ENCODE measurements around the gene PDZD2. TPM values are rescaled to one million over a fixed set of nuclear protein-coding genes. Genes with fewer than 3 reads are reported as not detected.
A peak's percentile ranks its signal among the peaks of the same experiment; 100 is the strongest.

Gene PDZD2
- total RNA-seq, 2 donors from 2014 or later, result 6.6 to 14.6 TPM

- Histone ChIP-seq H3K36me3 (ENCODE audit: control insufficient read depth, insufficient read depth, low read length) (no peaks in the 10 kb centered on the region), H3K4me3 (ENCODE audit: low read length) (no peak overlapping the region), H3K4me1 (ENCODE audit: control insufficient read depth, insufficient read depth, low read length) (no peaks in the 10 kb centered on the region), H3K9me3 (ENCODE audit: control insufficient read depth, low read length) (no peaks in the 10 kb centered on the region), H3K27me3 (ENCODE audit: control insufficient read depth, insufficient read depth, low read length, poor library complexity, severe bottlenecking) (no peaks in the 10 kb centered on the region), H3K27ac (ENCODE audit: low read depth, low read length) (no peak overlapping the region), H3K9ac (ENCODE audit: extremely low read depth, low read length, poor library complexity, severe bottlenecking) (no peak overlapping the region)
- peaks cover 8% of the 10 kb centered on the region for H3K4me1 Mint-ChIP-seq
- H3K27me3 Mint-ChIP-seq (ENCODE audit: insufficient read depth), result peaks cover 1% of the 10 kb centered on the region
- H3K27ac Mint-ChIP-seq, result no peak overlapping the region
- H3K9me3 Mint-ChIP-seq, result no peaks in the 10 kb centered on the region
- WGBS, 2 experiments (ENCODE audit: insufficient coverage in 1 of 2, insufficient read length in 1 of 2), result 92 to 93% methylated on average over 5 to 7 of the region's 7 CpGs
- DNase-seq, result no peak
- no peak for TF ChIP-seq CTCF (conservative IDR thresholded peaks at IDR 0.05)
- H3K4me3 Mint-ChIP-seq, result no peak overlapping the region
- no peaks in the 10 kb centered on the region for H3K36me3 Mint-ChIP-seq (ENCODE audit: low read depth)
Measured at GRCh38 chr5:31630931-31631330, 8.0 kb upstream of the PDZD2 start.

GRCh38 chr5:31632460-31632859 lies 6.5 kb upstream of the PDZD2 start:
- WGBS, 2 experiments (ENCODE audit: insufficient coverage in 1 of 2, insufficient read length in 1 of 2), result 40 to 59% methylated on average over 1 of the region's 1 CpG
- no peak overlapping the region for H3K4me3 ChIP-seq (ENCODE audit: low read length)
- H3K27me3 Mint-ChIP-seq (ENCODE audit: insufficient read depth), result no peaks in the 10 kb centered on the region
- no peak overlapping the region for H3K27ac Mint-ChIP-seq
- no peaks in the 10 kb centered on the region for H3K9me3 ChIP-seq (ENCODE audit: control insufficient read depth, low read length)
- no peak overlapping the region for H3K4me3 Mint-ChIP-seq
- no peak overlapping the region for H3K9ac ChIP-seq (ENCODE audit: extremely low read depth, low read length, poor library complexity, severe bottlenecking)
- H3K27ac ChIP-seq (ENCODE audit: low read depth, low read length), result no peak overlapping the region
- peaks cover 22% of the 10 kb centered on the region for H3K4me1 Mint-ChIP-seq
- no peaks in the 10 kb centered on the region for H3K36me3 ChIP-seq (ENCODE audit: control insufficient read depth, insufficient read depth, low read length)
- no peaks in the 10 kb centered on the region for H3K36me3 Mint-ChIP-seq (ENCODE audit: low read depth)
- H3K4me1 ChIP-seq (ENCODE audit: control insufficient read depth, insufficient read depth, low read length), result no peaks in the 10 kb centered on the region
- no peaks in the 10 kb centered on the region for H3K9me3 Mint-ChIP-seq
- H3K27me3 ChIP-seq (ENCODE audit: control insufficient read depth, insufficient read depth, low read length, poor library complexity, severe bottlenecking), result no peaks in the 10 kb centered on the region
- TF ChIP-seq CTCF (conservative IDR thresholded peaks at IDR 0.05), result no peak
- DNase-seq, result no peak

GRCh38 chr5:31635446-31635845 lies 3.5 kb upstream of the PDZD2 start:
- Mint-ChIP-seq H3K27ac (peak overlapping the region; percentile 92), H3K36me3 (ENCODE audit: low read depth) (no peaks in the 10 kb centered on the region), H3K27me3 (ENCODE audit: insufficient read depth) (no peaks in the 10 kb centered on the region), H3K4me1 (peaks cover 40% of the 10 kb centered on the region), H3K9me3 (no peaks in the 10 kb centered on the region), H3K4me3 (no peak overlapping the region)
- Histone ChIP-seq H3K27me3 (ENCODE audit: control insufficient read depth, insufficient read depth, low read length, poor library complexity, severe bottlenecking) (peaks cover 12% of the 10 kb centered on the region), H3K9me3 (ENCODE audit: control insufficient read depth, low read length) (no peaks in the 10 kb centered on the region), H3K4me1 (ENCODE audit: control insufficient read depth, insufficient read depth, low read length) (peaks cover 6% of the 10 kb centered on the region), H3K36me3 (ENCODE audit: control insufficient read depth, insufficient read depth, low read length) (no peaks in the 10 kb centered on the region), H3K4me3 (ENCODE audit: low read length) (no peak overlapping the region), H3K9ac (ENCODE audit: extremely low read depth, low read length, poor library complexity, severe bottlenecking) (no peak overlapping the region), H3K27ac (ENCODE audit: low read depth, low read length) (no peak overlapping the region)
- 100% methylated on average over 1 of the region's 1 CpG; no CpG with 5 or more reads in 1 of the 2 experiments for WGBS, 2 experiments (ENCODE audit: insufficient coverage in 1 of 2, insufficient read length in 1 of 2)
- TF ChIP-seq CTCF (conservative IDR thresholded peaks at IDR 0.05), result no peak
- no peak for DNase-seq
